Measurements from ENCODE around the gene OR51I2.

DNA sequence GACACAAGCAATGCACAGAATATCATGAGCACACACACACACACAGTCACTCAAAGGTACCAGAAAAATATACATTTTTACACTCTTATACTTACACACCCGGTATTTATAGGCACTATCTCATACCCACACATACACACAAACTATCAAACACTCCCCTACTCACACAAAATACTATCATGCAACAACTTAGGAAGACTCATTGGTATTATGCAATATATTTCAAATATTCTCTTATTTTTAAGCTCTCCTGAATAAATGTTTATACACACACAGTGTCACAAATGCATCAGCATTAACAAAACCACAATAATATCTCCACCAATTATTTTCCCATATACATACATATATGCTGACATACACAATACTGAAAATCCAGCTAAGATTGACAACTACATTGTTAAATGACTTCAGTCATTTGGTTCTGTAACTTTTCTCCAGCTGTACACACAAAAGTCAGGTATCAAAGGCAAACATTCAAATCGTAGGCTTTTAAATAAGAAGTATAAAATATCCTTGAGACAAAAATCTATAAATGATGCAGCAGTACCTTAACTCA is 5.2 kb upstream of the OR51I2 start:
- no peak for TF ChIP-seq POLR2A (IDR thresholded peaks at IDR 0.05)
- TF ChIP-seq CTCF (IDR thresholded peaks at IDR 0.05): no peak

Measured in upper lobe of left lung (tissue), 4 donors.